Activated naive CD4-positive, alpha-beta T cell treated with Interleukin-2 at 50 U/mL for 16 hours (primary cell): ENCODE results near the gene PFKFB3.
"Not testable (repeated sequence)": the region's sequence is repeated elsewhere in the genome, so short reads cannot be mapped to it uniquely, and the experiment has no call there.

ENCODE experiments used
- DNase-seq: peaks from one replicate; pipeline ENCODE4 v3.0.0-alpha.2; 2020

PFKFB3 gene

DNA sequence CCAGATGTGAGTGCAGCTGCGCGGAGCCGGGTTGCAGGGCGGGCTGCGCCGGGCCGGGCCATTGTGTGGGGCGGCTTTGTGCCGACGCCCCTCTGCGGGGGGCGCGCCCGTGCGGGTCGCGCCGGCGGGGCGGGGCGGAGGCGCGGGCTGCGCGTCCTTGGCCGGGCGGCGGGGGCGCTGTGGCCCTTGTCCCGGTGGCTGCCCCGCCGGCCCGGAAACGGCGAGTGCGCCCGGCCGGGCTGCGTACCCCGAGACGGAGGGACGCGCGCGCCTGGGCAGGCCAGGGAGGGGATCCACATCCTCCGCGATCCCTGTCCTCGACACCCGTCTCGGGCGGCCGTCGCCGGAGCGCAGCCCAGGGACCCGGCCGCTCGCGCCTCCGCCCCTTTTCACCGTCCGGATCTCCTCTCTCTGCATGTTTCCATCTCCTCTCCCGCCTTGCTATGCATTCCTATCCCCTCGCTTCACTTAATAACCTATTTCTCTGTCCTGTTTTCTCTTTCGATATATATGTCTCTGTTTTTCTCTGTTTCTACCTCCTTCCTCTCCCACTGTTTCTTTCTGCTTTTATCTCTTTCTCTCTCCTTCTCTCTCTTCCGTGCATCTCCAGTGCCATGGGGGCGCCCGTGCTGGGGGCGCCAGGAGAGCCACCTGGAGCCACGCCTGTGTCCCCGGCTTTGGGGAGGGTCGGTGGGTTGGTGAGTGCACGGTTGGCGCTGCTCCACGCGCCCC, 765 bp downstream of the PFKFB3 start:
- peak; percentile 60 for DNase-seq

DNA sequence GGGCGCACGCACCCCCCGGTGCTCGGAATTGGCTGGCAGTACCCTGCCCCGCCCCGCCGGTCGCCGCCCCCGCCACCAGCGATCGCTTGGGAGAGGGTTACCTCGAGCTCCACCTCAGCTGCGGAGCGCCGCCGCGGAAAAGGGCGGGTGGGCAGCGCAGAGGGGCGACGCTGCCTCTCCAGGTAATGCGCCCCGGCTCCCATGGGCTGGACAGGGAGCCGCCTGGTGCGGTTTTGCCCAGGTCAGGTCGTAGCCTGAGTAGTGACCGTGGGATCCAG, 1.3 kb downstream of the PFKFB3 start:
- peak; percentile 74 for DNase-seq

DNA sequence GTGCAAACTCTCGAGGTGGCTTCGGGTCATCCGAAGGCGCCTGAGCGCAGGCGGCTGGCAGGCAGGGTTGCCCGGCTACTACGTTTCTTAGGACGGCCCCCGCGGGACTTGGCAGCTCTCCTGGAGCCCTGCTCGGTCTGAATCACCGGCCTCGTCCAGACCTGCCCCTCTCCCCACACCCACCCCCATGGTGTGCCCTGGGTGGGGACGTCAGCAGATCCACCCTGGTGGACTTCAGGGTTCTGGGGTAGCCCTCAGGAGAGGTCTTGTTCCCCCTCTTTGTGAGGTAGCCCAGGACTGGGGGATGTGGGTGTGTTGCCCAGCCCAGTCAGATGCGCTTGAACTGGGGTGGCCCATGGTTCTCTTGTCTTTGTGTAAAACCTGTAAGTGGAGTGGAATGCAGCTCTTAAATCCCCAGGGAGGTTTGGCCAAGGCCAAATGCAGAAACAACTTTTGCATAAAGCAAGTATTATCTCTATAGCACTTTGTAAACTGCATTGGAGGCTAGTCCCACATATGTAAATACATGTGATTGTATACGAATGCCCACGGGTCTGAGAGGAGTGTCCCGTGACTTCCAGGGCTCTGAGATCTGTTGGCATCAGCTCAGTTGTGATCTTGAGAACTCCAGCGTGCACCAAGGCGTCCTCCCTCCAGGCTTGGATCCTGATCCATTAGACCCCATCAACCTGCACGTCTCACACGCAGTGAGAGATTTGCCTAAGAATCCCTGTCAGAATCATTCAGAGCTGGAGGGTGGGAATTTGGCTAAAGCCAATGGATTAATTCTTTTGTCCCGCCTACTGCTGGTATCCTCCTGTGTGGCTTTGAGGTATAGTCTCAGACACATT, 1.8 kb downstream of the PFKFB3 start:
- DNase-seq: no peak

DNA sequence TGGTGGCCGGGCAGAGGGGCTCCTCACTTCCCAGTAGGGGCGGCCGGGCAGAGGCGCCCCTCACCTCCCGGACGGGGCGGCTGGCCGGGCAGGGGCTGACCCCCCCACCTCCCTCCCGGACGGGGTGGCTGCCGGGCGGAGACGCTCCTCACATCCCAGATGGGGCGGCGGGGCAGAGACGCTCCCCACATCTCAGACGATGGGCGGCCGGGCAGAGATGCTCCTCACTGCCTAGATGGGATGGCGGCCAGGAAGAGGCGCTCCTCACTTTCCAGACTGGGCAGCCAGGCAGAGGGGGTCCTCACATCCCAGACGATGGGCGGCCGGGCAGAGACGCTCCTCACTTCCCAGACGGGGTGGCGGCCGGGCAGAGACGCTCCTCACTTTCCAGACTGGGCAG, 3.8 kb downstream of the PFKFB3 start:
- not testable (repeated sequence) for DNase-seq

DNA sequence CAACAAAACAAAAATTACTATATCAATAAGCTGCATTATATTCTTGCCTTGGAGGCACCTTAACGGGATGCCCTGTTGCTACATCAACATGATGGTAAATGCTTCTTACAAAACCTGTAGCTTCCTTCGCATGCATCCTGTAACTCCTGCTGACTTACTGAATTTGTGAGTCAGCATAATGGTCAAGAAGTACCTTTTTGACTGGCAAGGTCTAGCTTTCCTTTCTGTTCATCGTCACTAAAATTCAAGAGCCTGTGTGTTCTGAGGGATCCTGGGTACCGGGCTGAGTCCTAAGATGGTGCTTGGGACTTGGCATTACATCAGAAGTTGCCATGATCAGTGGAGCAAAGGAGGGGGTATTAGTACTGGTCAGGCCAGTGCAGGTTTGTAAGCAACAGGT, 4.9 kb downstream of the PFKFB3 start:
- DNase-seq: no peak

DNA sequence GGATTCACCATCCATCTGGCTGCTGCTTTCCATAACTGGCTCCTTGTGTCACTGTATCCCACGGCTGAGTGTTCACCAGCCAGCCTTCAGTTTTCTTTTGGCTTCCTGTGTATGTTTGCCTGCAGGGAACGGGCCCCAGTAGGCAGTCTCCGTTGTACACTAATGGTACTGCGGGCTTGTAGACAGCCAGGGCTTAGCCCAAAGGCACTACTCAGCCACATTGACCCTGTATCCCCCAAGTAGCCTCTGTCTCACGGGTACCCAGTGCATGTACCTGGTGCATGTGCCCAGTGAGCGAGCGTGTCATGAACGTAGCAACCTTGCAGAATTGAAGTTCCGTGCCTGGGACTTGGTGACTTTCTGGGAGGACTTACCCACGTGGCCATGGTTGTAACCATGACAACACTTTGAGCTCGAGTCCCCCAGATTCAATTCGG, 6.1 kb downstream of the PFKFB3 start:
- DNase-seq: no peak

DNA sequence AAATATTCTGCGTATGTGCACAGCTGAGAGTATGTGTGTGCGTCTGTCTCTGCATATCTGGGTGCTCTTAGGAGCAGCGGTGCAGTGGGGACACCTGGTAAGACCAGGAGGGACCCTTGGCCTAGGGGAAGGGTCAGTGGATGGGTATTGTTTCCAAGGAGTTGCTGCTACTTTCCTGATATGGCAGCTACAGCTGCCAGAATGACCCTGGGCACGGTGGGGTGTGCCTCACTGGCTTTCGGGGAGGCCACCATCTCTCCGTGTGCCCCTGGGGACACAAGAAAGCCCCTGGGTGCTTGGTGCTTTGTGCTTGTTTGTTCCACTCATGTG, 8.6 kb downstream of the PFKFB3 start:
- DNase-seq: no peak

DNA sequence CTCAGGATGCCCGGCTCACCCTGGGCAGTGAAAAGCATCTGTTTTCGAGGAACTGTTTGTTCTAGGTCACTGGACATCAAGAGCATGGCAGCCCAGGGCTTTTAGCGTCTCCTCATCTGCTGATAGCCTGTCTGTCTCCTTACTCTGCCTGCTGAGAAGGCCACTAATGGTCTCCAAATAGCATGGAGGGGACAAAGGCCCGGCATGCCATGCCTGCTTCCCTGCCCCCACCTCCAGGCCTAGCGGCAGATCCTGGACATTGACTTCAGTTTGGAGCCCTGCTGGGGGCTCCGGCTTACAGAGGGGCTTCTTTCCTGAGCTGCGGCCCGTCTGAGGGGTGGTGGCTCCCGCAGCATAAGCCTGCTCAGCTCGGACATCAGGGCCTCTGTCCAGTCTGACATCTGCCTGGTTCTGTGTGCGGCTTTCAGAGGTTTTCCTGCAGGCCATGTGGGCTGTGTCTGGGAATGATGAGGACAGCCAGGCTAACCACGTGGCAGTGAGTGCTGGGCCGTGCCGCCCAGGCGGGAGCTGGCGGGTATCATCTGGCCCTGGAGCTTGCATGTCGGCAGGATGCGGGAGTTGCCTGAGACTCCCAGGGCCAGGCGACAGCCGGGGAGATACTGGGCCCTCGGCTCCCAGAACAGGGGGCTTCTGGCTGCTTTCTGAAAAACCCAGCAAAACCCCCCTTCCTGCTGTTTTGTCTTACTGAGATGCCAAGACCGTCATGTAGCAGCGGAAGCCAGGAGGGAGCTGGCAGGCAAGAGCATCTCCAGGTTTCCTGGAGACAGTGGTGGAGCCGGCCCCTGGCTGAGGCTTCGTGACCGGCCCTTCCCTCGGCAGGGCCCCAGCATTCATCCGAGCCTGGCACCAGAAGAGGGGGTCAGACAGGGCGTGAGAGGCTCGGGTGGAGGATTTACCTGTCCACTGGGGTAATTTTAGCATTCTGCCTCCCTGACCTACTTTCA, 9.2 kb downstream of the PFKFB3 start:
- no peak for DNase-seq

DNA sequence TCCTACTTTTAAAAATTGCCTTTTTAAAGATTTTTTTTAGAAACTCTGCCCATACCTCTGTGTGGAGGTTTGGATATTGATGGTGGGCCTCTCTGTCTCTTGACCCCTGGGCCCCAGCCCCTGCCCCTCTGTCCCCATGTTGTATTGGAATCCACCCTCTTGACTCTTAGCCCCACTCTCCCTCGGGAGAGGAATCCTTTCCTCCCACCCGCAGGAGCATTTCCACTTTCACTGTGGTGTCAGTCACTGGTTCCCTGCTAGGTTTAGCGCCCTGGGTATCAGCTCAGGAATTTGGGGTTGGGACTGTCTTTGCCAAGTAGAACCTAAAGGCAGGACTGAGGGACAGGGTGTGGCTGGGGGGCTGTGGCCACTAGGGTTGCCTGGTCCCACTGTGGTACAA, 10.1 kb downstream of the PFKFB3 start:
- DNase-seq: no peak

DNA sequence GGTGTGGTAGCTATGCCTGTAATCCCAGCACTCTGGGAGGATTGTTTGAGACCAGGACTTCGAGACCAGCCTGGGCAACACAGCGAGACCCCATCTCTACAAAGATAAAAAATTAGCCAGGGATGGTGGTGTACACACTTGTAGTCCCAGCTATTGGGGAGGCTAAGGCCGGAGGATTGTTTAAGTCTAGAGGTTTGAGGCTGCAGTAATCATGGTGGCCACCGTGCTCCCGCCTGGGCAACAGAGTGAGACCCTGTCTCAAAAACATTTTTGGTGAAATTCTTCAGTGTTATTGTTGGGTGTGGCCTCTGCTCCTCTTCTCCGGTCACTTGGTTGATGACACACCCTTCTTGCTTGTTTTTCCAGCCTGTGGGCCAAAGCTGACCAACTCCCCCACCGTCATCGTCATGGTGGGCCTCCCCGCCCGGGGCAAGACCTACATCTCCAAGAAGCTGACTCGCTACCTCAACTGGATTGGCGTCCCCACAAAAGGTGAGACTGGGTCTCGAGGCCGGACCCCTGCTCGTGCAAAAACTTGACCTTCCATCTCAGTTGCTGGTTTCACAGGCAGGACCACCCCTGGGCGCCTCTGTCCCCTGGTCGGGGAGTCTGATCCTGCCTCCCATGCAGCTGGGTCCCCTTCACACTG, 10.6 kb downstream of the PFKFB3 start:
- no peak for DNase-seq

DNA sequence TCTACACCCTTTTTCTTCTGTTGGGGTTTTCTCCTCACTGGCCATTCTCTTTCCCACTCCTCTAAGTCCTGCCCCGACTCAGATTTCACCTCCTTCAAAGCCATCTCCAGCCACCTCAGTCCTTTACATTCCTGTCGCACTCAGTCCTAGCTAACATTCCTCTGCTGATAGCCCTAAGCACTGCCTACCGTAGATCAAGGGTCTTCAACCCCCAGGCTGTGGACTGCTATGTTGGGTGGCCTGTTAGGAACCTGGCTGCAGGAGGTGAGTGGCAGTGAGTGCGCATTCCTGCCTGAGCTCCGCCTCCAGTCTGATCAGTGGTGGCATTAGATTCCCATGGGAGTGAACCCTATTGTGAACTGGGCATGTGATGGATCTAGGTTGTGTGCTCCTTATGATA, 11.2 kb downstream of the PFKFB3 start:
- DNase-seq: no peak

DNA sequence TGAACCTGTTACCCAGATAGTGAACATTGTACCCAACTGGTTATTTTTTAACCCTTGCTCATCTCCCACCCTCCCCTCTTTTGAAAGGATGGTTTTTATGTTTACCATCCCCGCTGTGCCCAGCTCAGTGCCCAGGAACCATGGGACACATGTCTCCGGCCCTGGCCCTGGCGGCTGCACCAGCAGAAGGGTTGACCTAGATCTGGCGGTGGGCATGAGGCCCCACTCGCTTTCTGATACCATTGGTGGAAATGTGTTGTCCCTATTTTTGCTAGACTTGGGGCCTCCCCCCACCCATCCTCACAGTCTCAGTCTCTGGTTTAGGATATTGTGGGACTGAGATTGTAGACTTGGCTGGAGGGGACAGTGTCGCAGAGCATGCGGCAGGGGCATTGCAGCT, 11.9 kb downstream of the PFKFB3 start:
- no peak for DNase-seq

DNA sequence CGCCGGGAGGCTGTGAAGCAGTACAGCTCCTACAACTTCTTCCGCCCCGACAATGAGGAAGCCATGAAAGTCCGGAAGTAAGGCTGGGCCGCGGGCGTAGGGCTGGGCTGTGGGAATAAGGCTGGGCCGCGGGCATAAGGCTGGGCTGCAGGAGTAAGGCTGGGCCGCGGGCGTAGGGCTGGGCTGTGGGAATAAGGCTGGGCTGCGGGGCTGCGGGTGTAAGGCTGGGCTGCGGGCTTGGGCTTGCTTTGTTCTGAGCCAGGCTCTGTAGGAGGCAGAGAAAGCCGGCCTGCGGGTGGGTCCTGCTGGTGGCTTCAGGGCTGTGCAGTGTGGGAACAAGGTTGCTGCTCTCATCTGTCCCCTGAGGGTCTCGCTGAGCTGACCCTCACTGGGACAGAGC, 12.5 kb downstream of the PFKFB3 start:
- DNase-seq: no peak

DNA sequence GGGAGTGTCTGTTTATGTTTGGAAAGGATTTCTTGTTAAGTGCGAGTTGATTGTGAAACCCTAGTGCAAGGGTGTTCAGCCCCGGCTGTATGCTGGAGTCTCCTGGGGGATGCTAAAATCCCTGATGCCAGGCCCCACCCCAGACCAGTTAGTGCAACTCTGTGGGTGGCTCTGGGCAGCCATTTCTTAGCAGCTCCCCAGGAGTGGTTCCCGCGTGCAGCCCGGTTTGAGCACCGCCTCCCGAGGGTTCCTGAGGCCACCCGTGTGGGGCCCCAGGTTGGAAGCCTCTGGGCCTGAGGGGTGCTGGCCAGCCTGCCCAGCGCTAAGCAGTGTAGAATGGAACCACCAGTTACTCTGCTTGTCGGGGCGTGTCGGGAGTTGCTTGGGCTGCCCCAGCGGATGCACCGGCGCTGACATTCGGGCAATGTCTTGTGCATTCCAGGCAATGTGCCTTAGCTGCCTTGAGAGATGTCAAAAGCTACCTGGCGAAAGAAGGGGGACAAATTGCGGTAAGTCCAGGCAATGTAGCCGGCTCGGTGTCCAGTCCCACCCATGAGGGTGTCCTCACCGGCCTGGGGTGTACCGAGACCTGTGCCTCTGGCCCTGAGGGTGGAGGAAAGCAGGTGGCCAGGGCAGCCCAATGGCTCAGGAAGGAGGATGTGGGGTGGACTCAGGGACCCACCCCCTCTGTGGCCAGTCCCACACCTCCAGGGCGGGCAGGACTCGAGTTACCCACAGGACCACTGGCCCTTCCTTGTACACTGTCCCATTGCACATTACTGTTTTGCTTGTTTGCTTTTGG, 13.2 kb downstream of the PFKFB3 start:
- no peak for DNase-seq

DNA sequence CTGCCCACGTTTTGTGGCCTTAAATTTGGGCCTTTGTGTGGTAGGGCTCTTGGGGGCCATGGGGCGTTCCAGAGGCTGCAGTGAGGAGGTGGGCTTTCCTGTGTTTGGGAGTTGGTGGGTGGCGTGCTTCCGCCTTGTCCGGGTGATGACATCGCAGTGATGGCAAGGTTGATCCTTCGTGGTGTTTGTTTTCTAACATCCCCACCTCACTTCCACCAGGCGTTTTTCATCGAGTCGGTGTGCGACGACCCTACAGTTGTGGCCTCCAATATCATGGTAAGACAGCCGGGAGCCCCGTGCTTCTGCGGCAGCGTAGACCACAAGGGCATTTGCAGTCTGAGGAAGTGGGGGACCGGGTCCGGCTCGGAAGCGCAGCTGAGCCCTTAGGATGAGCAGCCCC, 14.2 kb downstream of the PFKFB3 start:
- DNase-seq: no peak

DNA sequence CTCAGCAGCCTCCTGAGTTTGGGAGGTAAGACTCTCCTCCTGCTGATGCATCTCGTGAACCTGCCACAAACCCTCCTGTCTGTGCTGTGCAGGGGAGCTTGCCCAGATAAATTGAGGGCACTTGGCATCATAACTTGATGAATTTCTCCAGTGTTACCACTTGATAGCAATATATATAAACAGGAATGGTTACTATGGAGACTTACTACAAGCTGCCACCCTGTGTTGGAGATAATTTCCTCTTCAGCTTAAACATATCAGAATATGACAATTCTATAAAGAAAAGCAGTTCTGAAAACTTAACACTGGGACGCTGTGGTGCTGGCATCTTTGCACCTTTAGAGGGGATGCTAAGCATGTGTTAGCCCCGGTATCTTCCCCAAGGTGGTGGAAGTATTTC, 14.9 kb downstream of the PFKFB3 start:
- DNase-seq: no peak

DNA sequence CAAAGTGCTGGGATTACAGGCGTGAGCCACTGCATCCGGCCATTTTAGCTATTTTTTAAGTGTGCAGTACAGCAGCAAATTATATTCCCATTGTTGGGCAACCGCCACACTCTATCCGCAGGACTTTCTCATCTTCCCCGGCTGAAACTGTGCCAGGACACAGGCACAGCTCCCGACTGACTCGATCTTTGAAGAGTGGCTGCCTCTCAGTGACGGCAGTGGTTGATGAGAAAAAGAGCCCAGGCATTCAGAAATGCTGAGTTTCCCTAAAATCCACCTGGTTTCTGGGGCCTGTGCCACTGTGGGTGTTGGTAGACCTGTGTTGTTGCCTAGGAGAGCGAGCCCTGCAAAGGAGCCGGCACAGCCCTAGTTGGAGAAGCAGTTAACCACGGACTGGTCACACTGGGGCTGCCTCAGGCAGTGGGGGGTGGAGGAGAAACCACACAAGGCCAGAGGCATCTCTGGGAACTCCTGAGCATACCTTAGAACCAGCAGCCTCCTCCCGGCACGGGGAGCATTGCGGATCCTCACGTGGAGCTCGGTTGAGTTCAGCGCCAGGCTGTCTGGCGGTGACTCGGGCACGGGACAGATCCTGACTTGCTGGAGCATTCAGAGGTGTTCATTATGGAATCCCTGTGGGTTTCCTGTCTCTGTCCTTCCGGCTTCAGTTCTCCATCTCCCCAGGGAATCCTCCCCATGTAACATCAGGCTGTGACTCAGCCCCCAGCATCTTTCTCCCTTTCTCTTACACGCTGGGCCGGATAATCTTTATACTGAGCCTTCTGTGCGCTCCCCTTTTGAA, 16.2 kb downstream of the PFKFB3 start:
- no peak for DNase-seq

DNA sequence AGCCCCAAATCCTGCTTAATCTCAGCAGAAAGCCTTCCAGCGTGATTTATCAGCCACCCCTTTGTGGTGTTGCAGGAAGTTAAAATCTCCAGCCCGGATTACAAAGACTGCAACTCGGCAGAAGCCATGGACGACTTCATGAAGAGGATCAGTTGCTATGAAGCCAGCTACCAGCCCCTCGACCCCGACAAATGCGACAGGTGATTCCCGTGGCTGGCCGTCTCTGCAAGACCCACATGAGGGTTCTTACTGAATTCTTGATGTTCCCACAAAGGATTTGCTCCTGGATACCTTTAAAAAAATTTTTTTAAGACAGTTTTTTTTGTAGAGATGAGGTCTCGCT, 16.7 kb downstream of the PFKFB3 start:
- DNase-seq: no peak

DNA sequence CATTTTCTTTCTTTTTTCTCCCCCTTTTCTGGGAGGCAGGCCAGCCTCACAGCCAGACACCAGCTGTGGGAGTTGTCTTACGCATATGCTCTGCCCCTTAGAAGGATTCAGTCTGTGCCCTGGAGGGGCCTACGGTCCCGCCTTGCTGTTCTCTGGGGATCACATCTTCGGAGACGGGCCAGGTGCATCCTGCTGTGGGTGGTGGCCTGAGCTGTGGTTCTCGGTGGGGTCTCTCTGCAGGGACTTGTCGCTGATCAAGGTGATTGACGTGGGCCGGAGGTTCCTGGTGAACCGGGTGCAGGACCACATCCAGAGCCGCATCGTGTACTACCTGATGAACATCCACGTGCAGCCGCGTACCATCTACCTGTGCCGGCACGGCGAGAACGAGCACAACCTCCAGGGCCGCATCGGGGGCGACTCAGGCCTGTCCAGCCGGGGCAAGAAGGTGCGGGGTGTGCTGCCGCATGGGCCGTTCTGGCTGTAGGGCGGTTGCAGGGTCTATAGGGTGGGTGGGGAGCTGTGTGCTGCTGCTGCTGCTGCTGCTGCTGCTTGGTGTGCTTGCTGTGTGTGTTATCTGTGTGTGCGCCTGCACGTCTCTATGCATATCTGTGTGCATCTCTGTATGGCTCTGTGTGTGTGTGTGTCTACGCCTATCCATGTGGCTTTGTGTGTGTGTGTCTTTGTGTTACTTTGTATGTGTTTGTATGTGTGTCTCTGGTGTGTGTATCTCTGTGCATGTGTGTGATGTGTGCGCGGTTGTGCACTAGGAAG, 17.9 kb downstream of the PFKFB3 start:
- DNase-seq: no peak

DNA sequence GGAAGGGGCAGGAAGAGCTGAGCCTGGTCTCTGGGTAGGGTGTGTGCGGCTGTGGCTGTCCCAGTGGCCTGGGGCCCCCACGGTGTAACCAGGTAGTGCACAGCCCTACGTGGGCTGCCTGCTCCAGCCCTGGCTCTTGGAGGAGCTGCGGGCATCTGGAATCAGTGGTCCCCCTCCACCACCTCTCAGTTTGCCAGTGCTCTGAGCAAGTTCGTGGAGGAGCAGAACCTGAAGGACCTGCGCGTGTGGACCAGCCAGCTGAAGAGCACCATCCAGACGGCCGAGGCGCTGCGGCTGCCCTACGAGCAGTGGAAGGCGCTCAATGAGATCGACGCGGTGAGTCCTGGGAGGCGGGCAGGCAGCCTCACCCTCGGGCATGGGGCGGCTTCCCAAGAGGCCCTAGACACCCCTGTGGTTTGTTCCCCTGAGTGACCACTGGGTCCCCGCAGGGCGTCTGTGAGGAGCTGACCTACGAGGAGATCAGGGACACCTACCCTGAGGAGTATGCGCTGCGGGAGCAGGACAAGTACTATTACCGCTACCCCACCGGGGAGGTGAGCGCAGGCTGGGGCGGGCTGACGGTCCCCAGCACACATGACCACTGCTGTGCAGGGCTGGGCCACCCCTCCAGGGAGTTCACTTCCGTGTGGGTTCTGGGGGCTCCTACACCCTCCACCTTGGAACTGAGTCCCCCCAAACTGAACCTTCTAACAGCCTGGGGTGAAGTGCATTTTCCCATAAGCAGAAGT, 18.6 kb downstream of the PFKFB3 start:
- no peak for DNase-seq
